ENCODE results near the gene RERG. TPM values are rescaled to one million over a fixed set of nuclear protein-coding genes. Genes with fewer than 3 reads are reported as not detected.

RERG gene
- total RNA-seq, 1 experiment from 2014 or later: not detected

DNA sequence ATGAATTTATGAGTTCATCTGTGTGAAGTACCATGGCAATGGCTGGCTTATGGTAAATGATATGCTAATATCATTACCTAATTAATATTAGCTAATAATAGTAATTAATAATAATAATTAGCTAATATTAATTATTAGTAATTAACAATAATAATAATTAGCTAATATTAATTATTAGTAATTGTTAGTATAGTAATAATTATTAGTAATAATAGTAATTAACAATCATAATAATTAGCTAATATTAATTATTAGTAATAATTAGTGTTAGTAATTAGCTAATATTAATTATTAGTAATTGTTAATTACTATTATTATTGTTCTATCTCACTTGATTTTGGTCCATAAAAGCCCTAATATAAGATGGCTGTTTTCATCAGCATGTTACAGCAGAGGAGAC is 19.8 kb downstream of the RERG start:
- no peaks in the 10 kb centered on the region for H3K9me3 ChIP-seq
- DNase-seq: no peak
- no peaks in the 10 kb centered on the region for H3K36me3 ChIP-seq
- no peak overlapping the region for H3K4me3 ChIP-seq
- H3K27me3 ChIP-seq: no peaks in the 10 kb centered on the region

DNA sequence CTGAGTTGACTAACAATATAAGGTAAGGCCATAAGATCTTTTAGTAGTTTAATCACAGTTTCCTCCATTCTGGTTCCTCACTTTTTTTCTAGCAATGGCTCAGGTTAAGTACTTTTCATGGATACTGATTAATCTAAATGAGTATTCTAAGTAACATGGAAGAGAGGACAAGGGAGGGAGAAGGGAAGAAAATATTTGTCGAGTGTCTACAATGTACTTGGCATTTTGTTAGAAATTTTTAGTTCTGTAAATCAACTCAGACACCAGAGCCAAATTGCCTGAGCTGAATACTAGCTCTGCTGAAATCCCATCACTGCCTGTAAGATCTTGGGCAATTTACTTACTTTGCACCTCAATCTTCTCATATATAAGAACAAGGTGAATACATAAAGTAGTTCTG is 20.2 kb downstream of the RERG start:
- no peak overlapping the region for H3K4me3 ChIP-seq
- DNase-seq: no peak
- H3K9me3 ChIP-seq: no peaks in the 10 kb centered on the region
- no peaks in the 10 kb centered on the region for H3K36me3 ChIP-seq
- no peaks in the 10 kb centered on the region for H3K27me3 ChIP-seq

DNA sequence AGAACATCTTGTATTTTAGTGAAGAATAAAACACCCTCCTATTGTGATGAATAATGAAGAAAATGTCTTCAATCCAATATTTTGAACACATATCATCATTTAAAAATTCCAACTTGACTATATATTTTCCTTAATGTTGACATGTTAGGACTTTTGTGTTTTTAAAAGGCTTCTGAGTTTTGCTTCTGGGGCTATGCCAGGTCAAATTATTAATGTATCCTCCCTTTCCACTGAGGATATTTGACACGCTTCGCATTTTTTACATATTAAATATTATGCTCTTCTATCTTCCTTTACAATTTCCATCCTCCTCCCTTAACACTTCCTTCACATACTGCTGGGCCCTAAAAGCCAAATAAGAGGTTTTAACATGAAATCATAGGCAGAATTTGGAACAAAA is 20.6 kb downstream of the RERG start:
- H3K36me3 ChIP-seq: no peaks in the 10 kb centered on the region
- DNase-seq: no peak
- no peak overlapping the region for H3K4me3 ChIP-seq
- no peaks in the 10 kb centered on the region for H3K27me3 ChIP-seq
- no peaks in the 10 kb centered on the region for H3K9me3 ChIP-seq

DNA sequence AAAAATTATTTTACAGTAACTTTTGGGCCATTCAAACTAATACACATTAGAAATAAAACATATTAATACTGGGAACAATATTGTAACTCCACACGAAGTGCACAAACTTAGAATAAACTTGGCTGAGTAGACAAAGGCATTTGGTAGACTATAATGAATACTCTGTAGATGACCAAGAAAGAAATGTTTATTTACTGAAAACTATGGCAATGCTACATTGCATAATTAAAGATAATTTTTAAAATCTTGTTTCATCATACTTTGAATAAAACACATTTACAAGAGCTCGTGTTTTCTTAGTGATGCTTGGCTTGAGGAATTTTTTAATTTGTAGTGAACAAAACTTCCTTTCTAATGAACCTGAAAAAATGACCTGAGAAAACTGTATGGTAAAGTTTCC is 21.3 kb downstream of the RERG start:
- no peak for DNase-seq
- Histone ChIP-seq H3K27me3 (no peaks in the 10 kb centered on the region), H3K4me3 (no peak overlapping the region), H3K36me3 (no peaks in the 10 kb centered on the region), H3K9me3 (no peaks in the 10 kb centered on the region)

DNA sequence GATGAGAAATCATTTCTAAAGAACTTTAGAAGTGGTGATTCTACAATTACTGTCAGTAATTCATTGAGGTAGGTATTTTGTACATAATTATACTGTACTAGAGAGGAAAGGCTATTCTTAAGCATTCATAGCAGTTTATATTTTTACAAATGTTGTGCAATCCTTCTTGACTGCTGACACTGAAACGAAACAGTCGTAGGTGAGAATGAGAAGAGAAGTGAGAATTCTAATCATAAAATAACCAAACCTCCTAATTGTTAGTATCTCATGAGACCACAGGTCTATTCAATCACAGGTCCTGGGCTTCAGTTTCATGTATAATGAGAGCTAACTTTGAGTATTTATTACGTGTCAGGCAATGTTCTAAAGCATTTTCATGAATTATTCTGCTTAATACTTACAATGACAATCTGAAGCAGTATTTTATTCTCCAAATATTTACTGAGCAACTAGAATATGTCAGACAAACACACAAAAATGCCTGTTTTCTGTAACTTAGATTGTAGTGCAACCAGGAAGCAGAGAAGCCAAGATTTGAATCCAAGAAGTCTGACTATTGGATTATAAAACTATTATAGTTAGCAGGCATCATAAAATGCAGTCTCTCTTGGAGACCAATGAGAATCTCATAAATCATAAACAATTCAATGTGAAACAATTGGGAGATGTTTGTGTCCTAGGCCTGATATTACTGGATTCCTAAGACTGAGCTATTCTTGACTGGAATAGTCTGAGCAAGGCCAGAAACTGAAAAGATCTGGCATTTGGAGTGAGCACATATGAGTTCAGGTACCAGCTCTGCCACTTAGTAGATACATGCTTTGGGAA is 24.3 kb downstream of the RERG start:
- H3K4me3 ChIP-seq: no peak overlapping the region
- DNase-seq: no peak
- H3K27me3 ChIP-seq: no peaks in the 10 kb centered on the region
- H3K9me3 ChIP-seq: no peaks in the 10 kb centered on the region
- no peaks in the 10 kb centered on the region for H3K36me3 ChIP-seq

DNA sequence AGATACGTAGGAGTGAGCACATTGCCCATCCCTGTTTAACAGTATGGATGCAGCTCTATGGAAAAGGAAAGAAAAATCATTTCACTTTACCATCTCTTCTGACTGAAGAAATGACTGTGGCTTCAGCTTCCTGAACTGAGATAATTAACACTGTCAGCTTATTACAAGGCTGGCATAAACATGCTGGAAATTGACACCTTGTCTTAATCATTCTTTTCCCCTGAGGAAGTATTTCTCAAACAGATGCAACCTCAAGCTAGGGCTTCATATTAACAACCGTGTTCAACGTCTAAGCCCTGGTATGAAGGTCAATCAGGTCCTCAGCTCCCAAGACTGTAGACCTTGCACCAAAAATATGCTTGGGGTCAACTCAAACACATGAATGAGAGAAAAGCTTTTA is 25.0 kb downstream of the RERG start:
- no peak for DNase-seq
- no peaks in the 10 kb centered on the region for H3K9me3 ChIP-seq
- H3K36me3 ChIP-seq: no peaks in the 10 kb centered on the region
- no peak overlapping the region for H3K4me3 ChIP-seq
- no peaks in the 10 kb centered on the region for H3K27me3 ChIP-seq

DNA sequence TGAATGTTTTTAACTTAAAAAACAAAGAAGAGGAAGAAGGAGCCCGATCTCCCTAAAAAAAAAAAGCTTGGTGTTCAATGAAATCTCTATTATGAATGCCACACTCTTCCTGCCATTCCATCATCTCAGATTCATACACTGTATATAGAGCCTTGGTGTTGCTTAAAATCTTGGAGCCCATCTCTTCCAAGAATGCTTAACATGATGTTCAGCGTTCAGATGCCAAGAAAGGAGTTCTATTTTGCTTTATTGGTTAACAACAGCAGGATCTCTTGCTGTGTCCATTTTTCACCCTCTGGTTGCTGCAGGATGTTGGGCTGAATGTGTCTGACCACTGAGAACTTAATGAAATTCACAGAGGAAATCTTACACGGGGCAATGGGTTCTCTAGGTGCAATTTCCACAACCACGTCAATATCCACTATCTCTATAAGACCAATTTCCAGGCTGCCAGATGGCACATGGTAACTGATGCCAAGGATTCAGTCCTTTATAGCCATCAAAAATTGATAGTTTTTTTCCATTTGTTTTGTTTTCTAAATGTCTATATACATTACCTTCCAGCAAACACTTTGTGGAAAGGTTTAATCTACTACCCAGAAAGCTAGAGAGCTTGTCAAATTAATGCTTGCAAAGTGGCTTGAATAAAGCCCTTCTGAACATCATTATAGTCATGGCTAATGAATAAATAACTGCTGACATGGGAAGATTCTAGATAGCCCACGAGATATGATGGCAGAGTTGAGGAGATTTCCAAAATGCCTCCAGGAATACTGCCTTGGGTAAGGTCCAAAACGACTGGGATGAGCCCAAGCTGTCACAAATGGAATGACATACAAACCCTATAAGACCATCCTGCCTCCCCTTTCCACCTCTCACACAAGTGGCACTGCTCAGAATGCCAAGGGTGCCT is 26.5 kb downstream of the RERG start:
- H3K27me3 ChIP-seq: no peaks in the 10 kb centered on the region
- no peaks in the 10 kb centered on the region for H3K9me3 ChIP-seq
- H3K36me3 ChIP-seq: no peaks in the 10 kb centered on the region
- H3K4me3 ChIP-seq: no peak overlapping the region
- no peak for DNase-seq

DNA sequence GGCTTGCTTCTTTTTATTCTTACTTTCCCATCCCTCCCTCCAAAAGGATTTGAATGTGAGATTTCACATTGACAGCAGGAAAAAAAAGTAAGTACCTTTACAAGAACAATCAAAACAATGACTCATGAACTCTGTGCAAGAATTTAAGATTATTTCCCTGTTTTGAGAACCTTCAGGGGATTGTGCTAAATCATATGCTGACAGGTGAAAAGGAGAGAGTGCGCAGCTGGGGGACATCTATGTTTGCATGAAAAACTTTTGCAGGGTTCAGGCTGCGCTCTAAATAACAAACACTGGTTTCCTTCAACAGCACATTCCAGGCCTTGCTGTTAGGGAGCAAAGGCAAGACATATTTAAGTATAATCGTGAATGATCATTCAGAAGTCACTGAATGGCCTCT is 27.3 kb downstream of the RERG start:
- Histone ChIP-seq H3K27me3 (no peaks in the 10 kb centered on the region), H3K36me3 (no peaks in the 10 kb centered on the region), H3K4me3 (no peak overlapping the region), H3K9me3 (no peaks in the 10 kb centered on the region)
- no peak for DNase-seq

DNA sequence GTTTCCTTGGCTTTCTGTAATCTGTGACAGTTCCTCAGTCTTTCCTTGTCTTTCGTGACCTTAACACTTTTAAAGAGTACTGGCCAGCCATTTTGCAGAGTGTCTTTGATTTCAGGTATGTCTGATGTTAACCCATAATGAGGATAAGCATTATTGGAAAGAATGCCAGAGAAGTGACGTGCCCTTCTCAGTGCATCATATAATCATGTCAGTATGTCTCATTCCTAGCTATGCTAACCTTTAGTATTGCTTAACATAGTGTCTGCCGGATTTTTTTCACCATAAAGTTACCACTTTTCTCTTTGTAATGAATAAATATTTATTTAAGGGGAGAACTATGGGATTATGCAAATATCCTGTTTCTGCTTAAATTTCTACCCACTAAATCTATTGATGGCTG is 28.5 kb downstream of the RERG start:
- no peak for DNase-seq
- H3K36me3 ChIP-seq: no peaks in the 10 kb centered on the region
- H3K4me3 ChIP-seq: no peak overlapping the region
- no peaks in the 10 kb centered on the region for H3K9me3 ChIP-seq
- no peaks in the 10 kb centered on the region for H3K27me3 ChIP-seq

DNA sequence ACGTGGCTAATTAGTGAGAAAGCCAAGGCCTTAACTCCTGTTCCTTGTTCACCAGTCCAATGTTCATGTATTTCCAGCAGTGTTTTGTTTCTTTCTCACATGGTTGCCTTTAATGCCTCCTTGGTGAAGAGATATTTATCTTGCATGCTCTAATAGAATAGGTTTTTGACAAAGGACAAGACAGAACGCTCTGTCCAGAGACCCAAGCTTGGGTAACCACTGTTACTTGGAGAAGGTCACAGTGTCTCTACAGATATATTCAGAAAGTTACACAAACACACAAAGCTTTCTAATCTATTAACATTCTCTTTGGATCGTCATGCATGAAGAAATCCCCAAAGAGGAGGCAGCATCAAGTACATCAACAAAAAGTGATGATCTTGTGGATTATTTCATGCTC is 33.1 kb downstream of the RERG start:
- H3K27me3 ChIP-seq: no peaks in the 10 kb centered on the region
- no peaks in the 10 kb centered on the region for H3K9me3 ChIP-seq
- no peak overlapping the region for H3K4me3 ChIP-seq
- no peak for DNase-seq
- no peaks in the 10 kb centered on the region for H3K36me3 ChIP-seq

DNA sequence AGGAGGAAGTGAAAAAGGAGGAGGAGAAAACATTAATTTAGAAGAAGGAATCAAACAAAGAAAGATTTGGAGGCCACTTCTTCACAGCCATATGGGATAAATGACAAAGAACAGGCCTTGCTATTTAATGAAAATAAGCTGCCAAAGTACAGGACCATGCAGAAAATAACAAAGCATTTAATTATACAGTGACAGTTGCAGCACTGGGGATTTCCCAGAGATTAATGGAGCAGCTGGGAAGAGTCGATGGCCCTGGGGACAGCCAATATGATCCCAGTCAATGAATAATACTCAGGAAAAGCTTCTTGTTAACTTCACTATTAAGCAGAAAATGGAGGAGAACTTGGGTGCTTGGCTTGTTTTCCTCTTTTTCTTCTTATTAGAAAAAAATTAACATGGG is 34.6 kb downstream of the RERG start:
- no peak for DNase-seq
- H3K36me3 ChIP-seq: no peaks in the 10 kb centered on the region
- H3K4me3 ChIP-seq: no peak overlapping the region
- H3K27me3 ChIP-seq: no peaks in the 10 kb centered on the region
- H3K9me3 ChIP-seq: no peaks in the 10 kb centered on the region

DNA sequence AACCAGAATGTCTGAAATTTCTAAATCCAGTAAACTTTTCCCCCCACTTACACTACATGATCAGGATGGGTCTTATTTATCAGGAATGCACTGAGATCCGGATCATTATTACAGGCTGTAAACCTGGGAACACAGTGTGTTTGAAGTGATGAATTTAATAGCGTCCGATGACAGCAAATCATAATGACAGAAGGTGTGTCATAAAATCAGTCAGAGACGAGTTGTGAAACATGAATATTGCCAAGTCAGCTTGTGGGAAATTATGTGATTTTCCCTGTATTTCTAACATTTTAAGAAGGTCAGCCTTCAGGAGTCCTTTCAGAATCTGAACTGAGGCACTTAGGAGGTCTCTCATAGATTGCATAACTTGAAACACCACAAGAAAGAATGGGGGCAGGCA is 36.7 kb downstream of the RERG start:
- no peak for DNase-seq
- Histone ChIP-seq H3K9me3 (no peaks in the 10 kb centered on the region), H3K27me3 (no peaks in the 10 kb centered on the region), H3K36me3 (no peaks in the 10 kb centered on the region), H3K4me3 (no peak overlapping the region)

DNA sequence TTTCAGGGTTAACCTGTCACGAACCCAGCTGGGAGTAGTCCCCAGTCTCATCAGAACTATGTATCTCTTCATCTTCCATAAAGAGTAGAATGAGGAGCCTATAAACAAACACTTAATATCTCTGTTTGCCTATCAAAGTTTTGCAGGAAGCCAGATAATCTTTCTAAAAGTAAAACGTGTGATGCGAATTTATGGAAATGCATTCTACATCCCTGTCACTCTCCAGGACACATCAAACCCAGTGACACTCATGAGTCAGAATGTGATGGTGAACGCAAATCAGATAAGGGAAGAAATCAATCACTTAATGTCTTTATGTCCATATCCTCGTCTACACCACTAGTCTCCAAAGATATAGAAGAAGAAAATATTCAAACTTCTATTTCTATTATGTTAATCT is 37.4 kb downstream of the RERG start:
- DNase-seq: no peak
- Histone ChIP-seq H3K36me3 (no peaks in the 10 kb centered on the region), H3K4me3 (no peak overlapping the region), H3K9me3 (no peaks in the 10 kb centered on the region), H3K27me3 (no peaks in the 10 kb centered on the region)

DNA sequence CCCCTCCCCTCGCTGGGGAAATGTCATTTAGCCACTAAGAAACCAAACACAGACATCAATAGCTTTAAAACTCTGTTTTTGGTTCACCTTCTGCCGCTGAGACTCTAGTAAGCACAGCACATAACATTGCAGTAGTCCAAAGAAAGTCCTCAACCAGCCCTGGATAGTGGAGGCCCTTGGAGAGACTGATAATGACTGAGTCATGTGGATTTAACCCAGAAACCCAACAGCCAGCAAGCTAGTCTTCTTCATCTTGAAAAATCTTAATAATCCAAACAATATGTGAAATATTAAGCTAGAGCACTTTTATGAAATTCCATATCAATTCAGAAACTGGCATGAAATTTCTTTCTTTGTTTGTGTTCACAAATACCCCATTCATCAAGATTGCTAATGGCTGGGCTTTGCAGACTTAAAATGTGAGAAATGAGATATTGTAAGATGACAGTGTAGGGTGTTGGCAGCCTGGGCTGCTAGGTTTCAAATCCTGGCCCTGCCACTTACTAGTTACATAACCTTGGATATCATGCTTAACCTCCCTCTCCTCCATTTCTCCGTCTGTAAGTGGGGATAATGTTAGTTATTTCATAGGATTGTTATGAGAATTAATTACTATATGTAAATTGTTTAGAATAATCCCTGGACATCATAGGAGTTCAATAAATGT is 40.1 kb downstream of the RERG start:
- Histone ChIP-seq H3K4me3 (no peak overlapping the region), H3K36me3 (no peaks in the 10 kb centered on the region), H3K27me3 (no peaks in the 10 kb centered on the region), H3K9me3 (no peaks in the 10 kb centered on the region)
- no peak for DNase-seq

DNA sequence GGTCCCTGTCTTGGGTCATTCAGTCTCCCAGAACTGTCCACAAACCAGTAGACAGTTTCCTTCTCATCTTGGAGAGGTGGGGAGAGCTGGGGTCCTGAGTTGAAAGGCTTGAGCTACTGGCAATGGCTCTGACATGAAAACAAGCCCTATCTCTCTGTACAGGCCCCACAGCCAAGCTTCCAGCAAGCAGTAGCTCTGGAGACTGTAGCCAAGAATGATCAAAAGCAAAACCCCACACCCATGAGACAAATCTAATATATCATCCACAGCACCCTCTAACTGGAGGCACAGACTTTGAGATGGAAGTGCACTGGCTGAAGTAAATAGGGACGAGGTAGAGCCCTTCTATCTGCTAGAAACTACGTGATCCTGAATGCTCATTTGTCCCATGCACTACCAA is 40.9 kb downstream of the RERG start:
- H3K9me3 ChIP-seq: no peaks in the 10 kb centered on the region
- no peak for DNase-seq
- no peak overlapping the region for H3K4me3 ChIP-seq

DNA sequence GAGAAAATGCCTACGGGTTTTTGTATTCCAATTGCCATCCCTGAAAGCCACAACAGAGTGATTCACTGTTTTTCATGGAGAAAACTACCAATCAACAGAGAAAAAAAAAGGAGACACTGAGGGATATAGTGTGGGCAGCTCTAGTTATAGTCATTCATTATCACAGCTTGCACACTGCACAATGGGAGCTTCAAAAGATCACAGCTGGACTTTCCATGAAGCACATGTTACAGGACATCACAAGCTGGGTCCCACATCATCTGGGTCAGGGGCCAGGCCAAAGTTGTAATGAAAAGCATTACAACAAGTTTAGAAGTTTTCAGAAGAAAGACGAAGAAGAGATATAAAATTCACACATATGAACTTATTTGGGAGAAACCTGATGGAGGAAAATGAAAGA is 41.5 kb downstream of the RERG start:
- Histone ChIP-seq H3K36me3 (no peaks in the 10 kb centered on the region), H3K9me3 (no peaks in the 10 kb centered on the region), H3K27me3 (no peaks in the 10 kb centered on the region), H3K4me3 (no peak overlapping the region)
- no peak for DNase-seq

More for the DNA sequence above, 40.9 kb downstream of the RERG start:
- Histone ChIP-seq H3K27me3 (no peaks in the 10 kb centered on the region), H3K36me3 (no peaks in the 10 kb centered on the region)

DNA sequence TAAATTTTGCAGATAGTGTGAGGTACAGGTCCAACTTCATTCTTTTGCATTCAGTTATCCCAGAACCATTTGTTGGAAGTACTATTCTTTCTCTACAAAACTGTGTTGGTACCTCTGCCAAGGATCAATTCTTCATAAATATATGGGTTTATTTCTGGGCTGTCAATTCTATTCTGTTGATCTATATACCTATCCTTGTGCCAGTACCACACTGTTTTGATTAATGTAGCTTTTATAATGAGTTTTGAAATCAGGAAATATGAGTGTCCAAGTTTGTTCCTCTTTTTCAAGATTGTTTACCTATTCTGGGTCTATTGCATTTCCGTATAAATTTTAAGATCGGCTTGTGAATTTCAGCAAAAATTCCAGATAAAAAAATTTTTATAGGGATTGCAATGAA is 48.1 kb downstream of the RERG start:
- no peaks in the 10 kb centered on the region for H3K27me3 ChIP-seq
- no peak for DNase-seq
- H3K9me3 ChIP-seq: no peaks in the 10 kb centered on the region
- H3K36me3 ChIP-seq: no peaks in the 10 kb centered on the region
- H3K4me3 ChIP-seq: no peak overlapping the region
